A673 (cell line): ENCODE results near the gene STARD7.

Source experiments
- EZH2 ChIP-seq: fragments of 200-600 bp; sonication (generic); IDR thresholded peaks from 2 replicates; pipeline ENCODE4 v1.6.1; 2017; ENCODE audit warnings: borderline replicate concordance, low read depth, mild to moderate bottlenecking, mixed read lengths, antibody characterized with exemption, low read length; ENCODE audit not compliant: poor library complexity, severe bottlenecking
- TF ChIP-seq, protein P1 (sequence below): fragments of 300-800, 200-600 bp; sonication (generic); conservative IDR thresholded peaks from 2 replicates; pipeline ENCODE4 v1.5.1; 2017; ENCODE audit warnings: low read depth, mild to moderate bottlenecking, antibody characterized with exemption, low read length, moderate library complexity, mixed read lengths

DNA sequence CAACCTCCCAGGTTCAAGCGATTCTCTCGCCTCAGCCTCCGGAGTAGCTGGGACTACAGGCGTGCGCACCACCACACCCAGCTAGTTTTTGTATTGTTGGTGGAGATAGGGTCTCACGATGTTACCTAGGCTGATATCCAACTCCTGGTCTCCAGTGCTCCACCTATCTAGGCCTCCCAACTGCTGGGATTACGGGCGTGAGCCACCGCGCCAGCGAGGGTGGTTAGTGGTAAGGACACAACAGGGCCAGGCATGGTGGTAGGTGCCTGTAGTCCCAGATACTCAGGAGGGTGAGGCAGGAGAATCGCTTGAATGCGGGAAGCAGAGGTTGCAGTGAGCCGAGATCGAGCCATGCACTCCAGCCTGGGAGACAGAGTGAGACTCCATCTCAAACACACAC lies 36.8 kb downstream of the STARD7 start:
- TF ChIP-seq, protein P1, sequence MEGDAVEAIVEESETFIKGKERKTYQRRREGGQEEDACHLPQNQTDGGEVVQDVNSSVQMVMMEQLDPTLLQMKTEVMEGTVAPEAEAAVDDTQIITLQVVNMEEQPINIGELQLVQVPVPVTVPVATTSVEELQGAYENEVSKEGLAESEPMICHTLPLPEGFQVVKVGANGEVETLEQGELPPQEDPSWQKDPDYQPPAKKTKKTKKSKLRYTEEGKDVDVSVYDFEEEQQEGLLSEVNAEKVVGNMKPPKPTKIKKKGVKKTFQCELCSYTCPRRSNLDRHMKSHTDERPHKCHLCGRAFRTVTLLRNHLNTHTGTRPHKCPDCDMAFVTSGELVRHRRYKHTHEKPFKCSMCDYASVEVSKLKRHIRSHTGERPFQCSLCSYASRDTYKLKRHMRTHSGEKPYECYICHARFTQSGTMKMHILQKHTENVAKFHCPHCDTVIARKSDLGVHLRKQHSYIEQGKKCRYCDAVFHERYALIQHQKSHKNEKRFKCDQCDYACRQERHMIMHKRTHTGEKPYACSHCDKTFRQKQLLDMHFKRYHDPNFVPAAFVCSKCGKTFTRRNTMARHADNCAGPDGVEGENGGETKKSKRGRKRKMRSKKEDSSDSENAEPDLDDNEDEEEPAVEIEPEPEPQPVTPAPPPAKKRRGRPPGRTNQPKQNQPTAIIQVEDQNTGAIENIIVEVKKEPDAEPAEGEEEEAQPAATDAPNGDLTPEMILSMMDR = no peak
- TF ChIP-seq EZH2 = no peak
